ENCODE data around the gene TSSK6. TPM values are rescaled to one million over a fixed set of nuclear protein-coding genes. Genes with fewer than 3 reads are reported as not detected.

TSSK6 gene
- total RNA-seq, 1 donor from 2014 or later = 3.0 TPM

- no peak for DNase-seq (ENCODE audit: low spot score)
- intact Hi-C loops (cut with micrococcal nuclease) = no loop called here
- Mint-ChIP-seq H3K9me3 (no peaks in the 10 kb centered on the region), H3K4me3 (no peak overlapping the region), H3K4me1 (ENCODE audit: low read depth) (no peaks in the 10 kb centered on the region), H3K36me3 (ENCODE audit: low read depth) (peaks cover 37% of the 10 kb centered on the region), H3K27ac (no peak overlapping the region), H3K27me3 (ENCODE audit: insufficient read depth) (no peaks in the 10 kb centered on the region)
Observed at GRCh38 chr19:19504754-19505668, 10.3 kb downstream of the TSSK6 start.

- Mint-ChIP-seq H3K27me3 (ENCODE audit: insufficient read depth) (no peaks in the 10 kb centered on the region), H3K9me3 (no peaks in the 10 kb centered on the region), H3K4me3 (no peak overlapping the region), H3K27ac (no peak overlapping the region), H3K4me1 (ENCODE audit: low read depth) (no peaks in the 10 kb centered on the region), H3K36me3 (ENCODE audit: low read depth) (peaks cover 37% of the 10 kb centered on the region)
- intact Hi-C loops (cut with micrococcal nuclease) = no loop called here
- no peak for DNase-seq (ENCODE audit: low spot score)
Observed at GRCh38 chr19:19502808-19503602, 12.3 kb downstream of the TSSK6 start.

- peaks cover 35% of the 10 kb centered on the region for H3K36me3 Mint-ChIP-seq (ENCODE audit: low read depth)
Observed at GRCh38 chr19:19502281-19502680, 13.1 kb downstream of the TSSK6 start.

GRCh38 chr19:19501798-19502197, 13.6 kb downstream of the TSSK6 start:
- H3K9me3 Mint-ChIP-seq = no peaks in the 10 kb centered on the region
- no peak for DNase-seq (ENCODE audit: low spot score)
- no peak overlapping the region for H3K27ac Mint-ChIP-seq
- no peaks in the 10 kb centered on the region for H3K4me1 Mint-ChIP-seq (ENCODE audit: low read depth)
- no peaks in the 10 kb centered on the region for H3K27me3 Mint-ChIP-seq (ENCODE audit: insufficient read depth)
- intact Hi-C loops (cut with micrococcal nuclease) = no loop called here
- H3K36me3 Mint-ChIP-seq (ENCODE audit: low read depth) = peaks cover 37% of the 10 kb centered on the region
- H3K4me3 Mint-ChIP-seq = no peak overlapping the region

More at GRCh38 chr19:19502281-19502680, 13.1 kb downstream of the TSSK6 start:
- no peak overlapping the region for H3K4me3 Mint-ChIP-seq
- intact Hi-C loops (cut with micrococcal nuclease) = no loop called here
- no peaks in the 10 kb centered on the region for H3K4me1 Mint-ChIP-seq (ENCODE audit: low read depth)
- no peaks in the 10 kb centered on the region for H3K27me3 Mint-ChIP-seq (ENCODE audit: insufficient read depth)
- no peaks in the 10 kb centered on the region for H3K9me3 Mint-ChIP-seq
- no peak for DNase-seq (ENCODE audit: low spot score)
- no peak overlapping the region for H3K27ac Mint-ChIP-seq

DNA sequence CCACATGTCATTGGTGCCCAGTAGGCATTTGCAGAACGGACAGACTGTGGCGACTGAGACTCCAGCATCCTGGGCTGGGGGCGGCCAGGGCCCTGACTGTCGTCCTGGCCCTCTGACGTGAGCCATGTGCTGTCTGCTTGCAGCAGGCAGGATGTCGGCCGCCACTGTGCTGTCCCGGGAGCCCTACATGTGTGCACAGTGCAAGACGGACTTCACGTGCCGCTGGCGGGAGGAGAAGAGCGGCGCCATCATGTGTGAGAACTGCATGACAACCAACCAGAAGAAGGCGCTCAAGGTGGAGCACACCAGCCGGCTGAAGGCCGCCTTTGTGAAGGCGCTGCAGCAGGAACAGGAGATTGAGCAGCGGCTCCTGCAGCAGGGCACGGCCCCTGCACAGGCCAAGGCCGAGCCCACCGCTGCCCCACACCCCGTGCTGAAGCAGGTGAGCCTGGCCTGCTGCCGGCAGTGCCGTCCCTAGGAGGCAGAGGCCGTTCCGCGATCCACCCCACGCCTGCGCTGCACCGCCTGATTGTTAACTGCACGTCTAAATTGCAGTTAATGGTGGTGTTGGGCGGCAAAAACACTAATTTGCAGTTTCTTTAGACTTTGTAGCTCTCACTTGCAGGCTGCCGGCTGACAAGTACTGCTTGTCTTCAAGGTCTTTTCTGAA, 14.2 kb downstream of the TSSK6 start:
- Mint-ChIP-seq H3K36me3 (ENCODE audit: low read depth) (peaks cover 32% of the 10 kb centered on the region), H3K9me3 (no peaks in the 10 kb centered on the region), H3K27me3 (ENCODE audit: insufficient read depth) (no peaks in the 10 kb centered on the region), H3K27ac (no peak overlapping the region), H3K4me1 (ENCODE audit: low read depth) (no peaks in the 10 kb centered on the region), H3K4me3 (no peak overlapping the region)
- intact Hi-C loops (cut with micrococcal nuclease) = no loop called here
- no peak for DNase-seq (ENCODE audit: low spot score)

GRCh38 chr19:19499272-19499995, 15.9 kb downstream of the TSSK6 start:
- intact Hi-C loops (cut with micrococcal nuclease) = no loop called here
- H3K27ac Mint-ChIP-seq = no peak overlapping the region
- no peaks in the 10 kb centered on the region for H3K4me1 Mint-ChIP-seq (ENCODE audit: low read depth)
- no peaks in the 10 kb centered on the region for H3K27me3 Mint-ChIP-seq (ENCODE audit: insufficient read depth)
- DNase-seq (ENCODE audit: low spot score) = no peak
- H3K36me3 Mint-ChIP-seq (ENCODE audit: low read depth) = peaks cover 37% of the 10 kb centered on the region
- H3K4me3 Mint-ChIP-seq = no peak overlapping the region
- no peaks in the 10 kb centered on the region for H3K9me3 Mint-ChIP-seq

DNA sequence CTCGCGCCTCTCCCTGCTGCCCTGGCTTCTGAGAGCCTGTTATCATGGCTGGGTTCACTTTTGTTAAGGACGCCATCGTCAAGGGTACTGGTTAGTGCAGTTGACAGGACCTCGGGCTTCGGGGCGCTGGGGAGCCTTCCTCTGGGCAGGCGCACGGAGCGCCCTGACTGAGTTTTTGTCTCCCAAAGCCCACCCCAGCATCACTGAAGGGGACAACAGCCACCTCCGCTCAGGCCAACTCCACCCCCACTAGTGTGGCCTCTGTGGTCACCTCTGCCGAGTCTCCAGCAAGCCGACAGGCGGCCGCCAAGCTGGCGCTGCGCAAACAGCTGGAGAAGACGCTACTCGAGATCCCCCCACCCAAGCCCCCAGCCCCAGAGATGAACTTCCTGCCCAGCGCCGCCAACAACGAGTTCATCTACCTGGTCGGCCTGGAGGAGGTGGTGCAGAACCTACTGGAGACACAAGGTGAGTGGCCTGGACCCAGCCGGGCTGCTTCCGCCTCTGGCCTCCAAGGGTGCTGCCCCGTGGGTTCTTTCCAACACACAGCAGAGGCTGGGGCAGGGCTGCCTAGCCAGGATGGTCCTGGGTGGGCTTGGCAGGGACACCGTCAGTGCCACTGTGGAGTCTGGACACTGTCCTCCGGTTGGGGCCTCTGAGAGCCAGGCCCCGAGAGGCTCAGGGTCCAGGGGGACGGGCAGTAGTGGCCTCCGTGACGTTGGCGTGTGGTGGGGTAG, 16.9 kb downstream of the TSSK6 start:
- peaks cover 32% of the 10 kb centered on the region for H3K36me3 Mint-ChIP-seq (ENCODE audit: low read depth)
- intact Hi-C loops (cut with micrococcal nuclease) = no loop called here
- no peaks in the 10 kb centered on the region for H3K4me1 Mint-ChIP-seq (ENCODE audit: low read depth)
- DNase-seq (ENCODE audit: low spot score) = no peak
- no peaks in the 10 kb centered on the region for H3K27me3 Mint-ChIP-seq (ENCODE audit: insufficient read depth)
- H3K4me3 Mint-ChIP-seq = no peak overlapping the region
- H3K9me3 Mint-ChIP-seq = no peaks in the 10 kb centered on the region
- no peak overlapping the region for H3K27ac Mint-ChIP-seq

GRCh38 chr19:19495614-19496603, 19.4 kb downstream of the TSSK6 start:
- no peak overlapping the region for H3K27ac Mint-ChIP-seq
- no peaks in the 10 kb centered on the region for H3K27me3 Mint-ChIP-seq (ENCODE audit: insufficient read depth)
- H3K4me1 Mint-ChIP-seq (ENCODE audit: low read depth) = no peaks in the 10 kb centered on the region
- H3K9me3 Mint-ChIP-seq = no peaks in the 10 kb centered on the region
- no peak for DNase-seq (ENCODE audit: low spot score)
- H3K36me3 Mint-ChIP-seq (ENCODE audit: low read depth) = peaks cover 14% of the 10 kb centered on the region
- intact Hi-C loops (cut with micrococcal nuclease) = no loop called here
- no peak overlapping the region for H3K4me3 Mint-ChIP-seq

- H3K27ac Mint-ChIP-seq = no peak overlapping the region
- H3K27me3 Mint-ChIP-seq (ENCODE audit: insufficient read depth) = no peaks in the 10 kb centered on the region
- intact Hi-C loops (cut with micrococcal nuclease) = no loop called here
- H3K9me3 Mint-ChIP-seq = no peaks in the 10 kb centered on the region
- H3K4me3 Mint-ChIP-seq = no peak overlapping the region
- no peak for DNase-seq (ENCODE audit: low spot score)
- H3K36me3 Mint-ChIP-seq (ENCODE audit: low read depth) = peaks cover 18% of the 10 kb centered on the region
- H3K4me1 Mint-ChIP-seq (ENCODE audit: low read depth) = peaks cover 17% of the 10 kb centered on the region
Observed at GRCh38 chr19:19493841-19494546, 21.4 kb downstream of the TSSK6 start.

DNA sequence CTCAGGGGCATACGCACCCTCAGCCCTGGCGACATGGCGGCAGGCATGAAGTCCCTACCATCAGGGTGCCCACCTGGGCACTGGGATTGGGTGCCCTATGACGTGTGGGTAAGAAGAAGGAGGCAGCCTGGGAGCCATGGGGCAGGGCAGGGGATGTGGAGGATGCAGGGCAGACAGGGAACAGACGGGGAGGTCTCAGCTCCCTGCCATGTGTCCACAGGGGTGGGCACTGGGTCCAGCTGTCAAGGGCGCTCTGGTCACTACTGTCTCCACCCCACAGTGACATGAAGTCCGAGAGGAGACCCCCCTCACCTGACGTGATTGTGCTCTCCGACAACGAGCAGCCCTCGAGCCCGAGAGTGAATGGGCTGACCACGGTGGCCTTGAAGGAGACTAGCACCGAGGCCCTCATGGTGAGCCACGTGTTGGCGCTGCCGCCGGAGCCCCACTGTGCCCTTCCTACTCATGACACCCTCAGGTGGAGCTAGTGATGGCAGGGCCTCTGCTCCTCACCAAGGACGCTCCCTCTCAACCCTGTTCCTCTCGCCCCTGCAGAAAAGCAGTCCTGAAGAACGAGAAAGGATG, 23.2 kb downstream of the TSSK6 start:
- H3K4me1 Mint-ChIP-seq (ENCODE audit: low read depth) = peaks cover 34% of the 10 kb centered on the region
- DNase-seq (ENCODE audit: low spot score) = no peak
- no peaks in the 10 kb centered on the region for H3K27me3 Mint-ChIP-seq (ENCODE audit: insufficient read depth)
- intact Hi-C loops (cut with micrococcal nuclease) = no loop called here
- peaks cover 16% of the 10 kb centered on the region for H3K36me3 Mint-ChIP-seq (ENCODE audit: low read depth)
- H3K4me3 Mint-ChIP-seq = no peak overlapping the region
- H3K27ac Mint-ChIP-seq = no peak overlapping the region
- no peaks in the 10 kb centered on the region for H3K9me3 Mint-ChIP-seq

Measured in activated T-helper 1 cell treated with anti-CD3 and anti-CD28 coated beads, Interleukin-12 subunit alpha, Interleukin-12 subunit beta, Interleukin-2, Interleukin-4 antibody, amounts not matched to agents 30 ng/mL and 10 ng/mL and 1 ng/mL, durations not matched to agents 14 hours and 24 hours and 36 hours (primary cell).